HG03066 (cell line): ENCODE measurements around the gene NAPG.
"Not testable (repeated sequence)": the region's sequence is repeated elsewhere in the genome, so short reads cannot be mapped to it uniquely, and the experiment has no call there.

Source experiments
- ATAC-seq: cut with Tn5 transposase; IDR thresholded peaks from one replicate; pipeline ENCODE4 v1.9.1; 2021; ENCODE audit warnings: low read depth; ENCODE audit not compliant: unreplicated experiment

Gene NAPG

DNA sequence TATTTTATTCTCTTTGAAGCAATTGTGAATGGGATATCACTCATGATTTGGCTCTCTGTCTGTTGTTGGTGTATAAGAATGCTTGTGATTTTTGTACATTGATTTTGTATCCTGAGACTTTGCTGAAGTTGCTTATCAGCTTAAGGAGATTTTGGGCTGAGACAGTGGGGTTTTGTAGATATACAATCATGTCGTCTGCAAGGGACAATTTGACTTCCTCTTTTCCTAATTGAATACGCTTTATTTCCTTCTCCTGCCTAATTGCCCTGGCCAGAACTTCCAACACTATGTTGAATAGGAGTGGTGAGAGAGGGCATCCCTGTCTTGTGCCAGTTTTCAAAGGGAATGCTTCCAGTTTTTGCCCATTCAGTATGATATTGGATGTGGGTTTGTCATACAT lies 48.6 kb downstream of the NAPG start:
- ATAC-seq, result not testable (repeated sequence)

DNA sequence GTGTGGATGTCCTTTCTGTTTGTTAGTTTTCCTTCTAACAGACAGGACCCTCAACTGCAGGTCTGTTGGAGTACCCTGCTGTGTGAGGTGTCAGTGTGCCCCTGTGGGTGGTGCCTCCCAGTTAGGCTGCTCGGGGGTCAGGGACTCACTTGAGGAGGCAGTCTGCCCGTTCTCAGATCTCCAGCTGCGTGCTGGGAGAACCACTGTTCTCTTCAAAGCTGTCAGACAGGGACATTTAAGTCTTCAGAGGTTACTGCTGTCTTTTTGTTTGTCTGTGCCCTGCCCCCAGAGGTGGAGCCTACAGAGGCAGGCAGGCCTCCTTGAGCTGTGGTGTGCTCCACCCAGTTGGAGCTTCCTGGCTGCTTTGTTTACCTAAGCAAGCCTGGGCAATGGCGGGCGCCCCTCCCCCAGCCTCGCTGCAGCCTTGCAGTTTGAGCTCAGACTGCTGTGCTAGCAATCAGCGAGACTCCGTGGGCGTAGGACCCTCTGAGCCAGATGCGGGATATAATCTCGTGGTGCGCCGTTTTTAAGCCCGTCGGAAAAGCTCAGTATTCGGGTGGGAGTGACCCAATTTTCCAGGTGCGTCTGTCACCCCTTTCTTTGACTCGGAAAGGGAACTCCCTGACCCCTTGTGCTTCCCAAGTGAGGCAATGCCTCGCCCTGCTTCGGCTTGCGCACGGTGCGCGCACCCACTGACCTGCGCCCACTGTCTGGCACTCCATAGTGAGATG lies 52.2 kb downstream of the NAPG start:
- ATAC-seq, result not testable (repeated sequence)

DNA sequence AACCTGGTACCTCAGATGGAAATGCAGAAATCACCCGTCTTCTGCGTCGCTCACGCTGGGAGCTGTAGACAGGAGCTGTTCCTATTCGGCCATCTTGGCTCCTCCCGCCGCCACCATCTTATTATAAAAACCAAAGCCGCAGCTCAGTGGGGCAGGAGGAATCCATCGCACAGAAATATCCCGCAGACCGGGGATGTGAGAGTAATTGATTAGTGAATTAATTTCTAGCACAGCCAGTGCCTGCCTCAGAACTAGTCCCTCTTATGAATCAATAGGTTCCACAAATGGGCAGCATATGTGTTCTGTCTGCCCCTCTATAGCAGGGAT lies 52.7 kb downstream of the NAPG start:
- ATAC-seq, result not testable (repeated sequence)

DNA sequence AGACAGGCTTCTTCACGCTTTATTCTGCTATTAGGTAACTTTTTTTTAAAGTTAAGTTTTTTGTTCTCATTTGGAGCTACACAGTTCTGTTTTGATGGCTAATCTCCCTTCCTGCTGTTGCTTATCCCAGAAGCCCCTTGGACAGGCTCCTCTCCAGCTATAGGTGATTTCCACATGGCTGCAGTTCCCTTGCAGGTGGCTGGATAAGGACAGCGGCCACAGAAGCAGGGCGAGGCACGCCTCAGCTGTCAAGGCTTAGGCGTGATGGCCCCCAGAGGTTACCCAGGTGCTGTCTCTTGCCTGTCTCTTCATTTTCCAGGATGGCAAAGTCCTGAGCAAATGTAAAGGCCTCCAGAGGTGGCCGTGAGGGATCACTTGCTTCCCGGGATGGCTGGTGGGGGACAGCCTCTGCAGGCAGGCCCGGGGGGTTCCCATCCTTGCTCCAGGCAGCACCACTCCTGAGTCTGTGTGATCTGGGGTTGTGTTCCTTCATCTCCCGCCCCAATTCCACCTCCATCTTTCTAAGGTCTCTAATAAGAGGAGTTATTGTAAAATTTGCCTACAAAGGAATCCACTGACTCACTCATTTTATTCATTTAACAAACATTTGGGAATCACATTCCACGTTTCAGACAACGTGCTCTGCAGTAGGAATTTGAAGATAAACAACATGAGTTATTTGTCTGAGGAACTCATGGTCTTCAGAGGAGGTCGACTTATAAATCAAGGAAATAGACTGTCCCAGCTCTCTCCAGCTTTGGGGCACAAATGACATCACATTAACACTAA lies 53.4 kb downstream of the NAPG start:
- no peak for ATAC-seq

DNA sequence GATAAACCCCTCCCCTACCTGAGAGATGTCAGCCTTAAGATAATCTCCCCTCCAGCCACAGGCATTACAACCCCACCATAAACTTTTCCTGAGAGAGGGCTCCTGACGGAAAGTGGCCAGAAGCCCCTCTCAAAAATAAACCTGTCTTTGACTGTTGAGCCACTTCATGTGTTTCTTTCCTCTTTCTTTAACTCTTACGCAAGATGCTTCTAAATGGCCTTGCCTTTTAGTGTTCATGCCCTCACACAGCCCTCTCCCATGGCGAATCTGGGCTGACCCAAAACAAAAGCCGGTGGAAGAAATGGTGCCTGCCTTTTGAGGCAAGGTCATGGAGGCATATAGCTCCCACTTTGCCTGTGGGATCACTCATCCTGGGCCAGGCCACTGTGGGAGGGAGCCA lies 54.4 kb downstream of the NAPG start:
- no peak for ATAC-seq

DNA sequence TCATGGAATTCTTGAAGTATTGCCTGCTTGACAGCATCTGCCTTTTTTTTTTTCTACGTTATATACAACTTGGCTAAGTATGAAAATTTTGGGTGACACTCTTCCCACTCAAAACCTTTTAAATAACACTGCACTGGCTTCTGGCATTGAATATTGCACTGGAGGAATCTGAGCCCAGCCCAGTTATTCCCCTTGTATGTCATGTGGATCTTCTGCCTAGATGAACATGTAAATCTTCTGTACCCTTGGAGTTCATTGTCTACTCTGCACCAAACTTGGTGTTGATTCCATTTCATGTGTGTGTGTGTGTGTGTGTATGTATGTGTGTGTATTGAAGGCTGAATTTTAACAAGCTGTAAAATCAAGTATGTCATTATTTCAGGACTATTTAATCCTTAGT lies 59.4 kb downstream of the NAPG start:
- no peak for ATAC-seq

DNA sequence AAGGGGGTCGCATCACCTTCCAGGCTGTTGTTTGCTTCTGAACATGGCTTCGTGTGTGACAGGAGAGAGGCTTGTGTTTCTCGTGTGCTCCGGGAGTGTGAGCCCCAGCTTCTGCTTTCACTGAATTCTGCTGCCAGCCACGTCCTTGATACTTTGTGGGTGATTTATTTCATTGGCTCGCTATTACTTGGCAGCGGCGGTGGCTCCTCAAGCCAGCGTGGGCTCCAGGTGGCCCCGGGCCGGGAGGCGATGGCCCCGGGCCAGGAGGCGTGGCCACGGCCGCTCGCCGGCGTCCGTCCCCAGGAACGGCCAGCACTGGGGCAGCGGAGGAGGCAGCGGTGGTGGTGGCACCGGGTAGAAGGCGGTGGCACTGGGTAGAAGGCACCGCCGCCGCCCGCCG lies 63.1 kb downstream of the NAPG start:
- no peak for ATAC-seq

DNA sequence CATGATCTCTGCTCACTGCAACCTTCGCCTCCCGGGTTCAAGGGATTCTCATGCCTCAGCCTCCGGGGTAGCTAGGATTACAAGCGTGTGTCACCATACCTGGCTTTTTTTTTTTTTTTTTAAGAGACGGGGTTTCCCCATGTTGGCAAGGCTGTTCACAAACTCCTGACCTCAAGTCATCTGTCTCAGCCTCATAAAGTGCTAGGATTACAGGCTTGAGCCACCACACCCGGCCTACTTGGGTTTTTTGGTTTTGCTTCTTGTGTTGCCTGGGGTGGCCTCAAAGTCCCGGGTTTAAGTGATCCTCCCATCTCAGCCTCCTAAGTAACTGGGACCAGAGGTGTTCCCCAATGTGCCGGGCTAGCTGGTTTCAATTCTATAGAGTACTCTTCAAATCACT lies 64.6 kb downstream of the NAPG start:
- ATAC-seq, result no peak

DNA sequence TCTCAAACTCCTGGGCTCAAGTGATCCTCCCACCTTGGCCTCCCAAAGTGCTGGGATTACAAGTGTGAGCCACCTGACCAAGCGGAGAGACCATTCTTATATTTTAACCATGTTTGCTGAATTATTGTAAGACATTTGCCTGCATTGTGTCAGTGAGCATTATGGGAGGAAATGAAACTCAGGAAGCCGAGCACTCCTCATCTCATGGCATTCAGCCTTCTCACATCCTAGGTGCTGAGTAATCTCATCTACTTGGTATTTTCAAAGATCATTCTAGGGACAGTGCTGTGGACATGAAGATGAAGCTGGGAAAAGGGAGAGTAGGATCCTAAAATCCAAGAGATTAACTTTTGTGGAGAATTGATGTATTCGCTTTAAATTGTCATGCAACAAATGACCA lies 66.1 kb downstream of the NAPG start:
- ATAC-seq, result no peak

DNA sequence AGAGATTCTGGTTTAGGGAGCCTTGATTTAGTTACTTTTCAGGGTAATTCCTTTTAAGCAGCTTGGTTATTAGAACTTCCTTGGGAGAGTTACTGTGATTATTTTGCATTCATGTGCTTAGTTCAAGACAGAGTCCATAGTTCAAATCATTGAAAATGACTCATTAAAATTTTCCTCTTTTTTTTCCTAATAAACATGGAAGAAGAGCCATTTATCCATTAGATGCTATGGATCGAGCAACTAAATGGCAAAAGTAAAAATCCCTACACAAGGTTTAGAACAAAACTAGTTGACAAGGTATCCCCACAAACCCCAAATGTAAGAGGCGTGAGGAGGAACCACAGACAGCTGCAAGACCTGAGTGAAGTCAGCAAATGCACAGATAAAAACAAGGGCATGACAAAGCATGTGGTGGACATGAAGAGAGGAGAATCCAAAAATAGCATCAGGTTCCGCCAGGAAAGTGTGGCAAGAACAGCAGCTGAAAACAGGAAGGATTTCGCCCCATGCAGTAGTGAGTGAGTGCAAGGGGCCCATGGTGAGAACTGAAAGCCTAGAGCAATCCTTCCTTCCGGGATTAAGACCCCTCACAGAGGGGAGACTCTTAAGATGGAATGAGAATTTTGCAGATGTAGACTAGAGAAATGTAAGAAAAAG lies 67.7 kb downstream of the NAPG start:
- not testable (repeated sequence) for ATAC-seq

DNA sequence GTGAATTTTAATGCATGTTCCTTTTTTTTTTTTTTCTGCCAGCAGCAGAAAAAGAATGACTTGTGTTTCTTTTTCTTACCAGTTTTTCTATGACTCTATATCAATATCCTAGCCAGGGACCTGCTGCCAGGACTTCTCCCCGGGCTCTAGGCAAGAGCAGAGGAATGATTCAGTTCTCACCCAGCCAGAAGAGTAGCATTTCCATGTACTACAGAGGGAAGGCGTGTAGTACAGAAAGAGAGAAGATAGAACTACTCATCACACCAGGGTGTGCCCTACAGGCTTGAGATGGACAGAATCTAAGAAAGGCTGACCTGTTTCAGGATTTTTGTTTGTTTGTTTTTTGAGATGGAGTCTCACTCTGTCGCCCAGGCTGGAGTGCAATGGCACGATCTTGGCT lies 70.1 kb downstream of the NAPG start:
- ATAC-seq, result not testable (repeated sequence)

DNA sequence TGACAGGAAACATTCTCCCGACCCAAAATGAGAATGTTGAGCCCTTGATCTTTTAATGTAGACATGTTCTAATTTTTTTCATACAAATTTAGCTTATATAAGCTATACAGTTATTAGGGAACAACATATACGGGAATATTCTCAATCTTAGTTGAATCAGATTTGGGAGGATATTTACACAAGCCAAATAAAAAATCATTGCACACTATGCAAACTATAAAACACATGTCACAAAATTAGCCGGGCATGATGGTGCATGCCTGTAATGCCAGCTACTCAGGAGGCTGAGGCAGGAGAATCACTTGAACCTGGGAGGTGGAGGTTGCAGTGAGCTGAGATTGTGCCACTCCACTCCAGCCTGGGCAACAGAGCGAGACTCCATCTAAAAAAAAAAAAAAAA lies 71.9 kb downstream of the NAPG start:
- ATAC-seq, result not testable (repeated sequence)

DNA sequence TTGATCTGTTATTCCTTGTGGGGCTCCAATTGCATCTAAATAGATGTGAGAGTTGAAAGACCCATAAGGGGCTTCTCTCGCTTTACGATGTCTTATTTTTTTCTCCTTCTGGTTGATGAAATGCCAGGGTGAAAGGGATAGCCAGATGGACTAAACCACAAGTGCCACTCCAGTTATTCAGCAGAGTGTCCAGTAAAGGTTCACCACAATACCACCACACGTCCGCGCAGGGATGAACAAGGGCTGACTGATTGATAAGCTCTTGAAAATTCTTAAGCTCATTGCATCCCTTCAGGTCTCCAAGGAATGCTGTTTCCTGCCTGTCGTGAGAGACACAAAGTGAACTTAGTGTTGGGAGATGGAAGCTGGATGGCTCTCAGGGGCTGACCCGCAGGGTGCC lies 74.9 kb downstream of the NAPG start:
- ATAC-seq, result not testable (repeated sequence)
